ENCODE results near the gene DLGAP3. TPM values are rescaled to one million over a fixed set of nuclear protein-coding genes. Genes with fewer than 3 reads are reported as not detected.

DLGAP3 gene
- under 1 TPM in 5 of 6 donors, not detected in 1; under 0.01 to 0.57 (median 0.30) TPM for total RNA-seq

- Histone ChIP-seq H3K9me3 (no peaks in the 10 kb centered on the region), H3K36me3 (no peaks in the 10 kb centered on the region), H3K27ac (no peak within 1 kb of the TSS), H3K27me3 (peaks cover 0 to 44% (median 26%) of the 10 kb centered on the region in 4 donors), H3K4me1 (peaks cover 13 to 22% (median 14%) of the 10 kb centered on the region in 4 donors), H3K4me3 (peak within 1 kb of the TSS; percentile 38 to 51 (median 46))
- DNase-seq (peak in 1 of 2 donors; percentile 83), ATAC-seq (ENCODE audit: low FRiP score in 2 of 2) (no peak)
- TF ChIP-seq POLR2AphosphoS5 (IDR thresholded peaks at IDR 0.05) (no peak), POLR2A (IDR thresholded peaks at IDR 0.05) (no peak), EP300 (IDR thresholded peaks at IDR 0.05) (no peak), CTCF (IDR thresholded peaks at IDR 0.05) (no peak)
- WGBS, 2 donors: 0 to 3% methylated on average over 7 to 10 of the region's 50 CpGs
These were observed at the start of gene DLGAP3 for GRCh38 chr1:34929497-34929852. TSS of gene DLGAP3 (minus strand) at chr1:34929650. CDS start at chr1:34905383, 24,267 bp downstream.

GRCh38 chr1:34978921-34979320 lies 49.5 kb upstream of the DLGAP3 start:
- DNase-seq (no peak), ATAC-seq (ENCODE audit: low FRiP score in 2 of 2) (no peak)
- Histone ChIP-seq H3K27ac (no peak overlapping the region), H3K27me3 (no peaks in the 10 kb centered on the region), H3K4me1 (peaks cover 12 to 14% (median 13%) of the 10 kb centered on the region in 4 donors), H3K36me3 (peaks cover 0 to 26% (median 7%) of the 10 kb centered on the region in 4 donors), H3K4me3 (no peak overlapping the region), H3K9me3 (no peaks in the 10 kb centered on the region)
- TF ChIP-seq POLR2A (IDR thresholded peaks at IDR 0.05) (no peak), CTCF (IDR thresholded peaks at IDR 0.05) (no peak), POLR2AphosphoS5 (IDR thresholded peaks at IDR 0.05) (no peak), EP300 (IDR thresholded peaks at IDR 0.05) (no peak)
- 76 to 85% methylated on average over 5 to 6 of the region's 6 CpGs for WGBS, 2 donors

- ATAC-seq (ENCODE audit: low FRiP score in 2 of 2) (no peak), DNase-seq (no peak)
- no peak overlapping the region for H3K27ac ChIP-seq
- no peak overlapping the region for H3K4me3 ChIP-seq
- H3K36me3 ChIP-seq: peaks cover 0 to 26% (median 7%) of the 10 kb centered on the region in 4 donors
- H3K9me3 ChIP-seq: no peaks in the 10 kb centered on the region
- TF ChIP-seq POLR2A (IDR thresholded peaks at IDR 0.05) (no peak), CTCF (IDR thresholded peaks at IDR 0.05) (no peak), POLR2AphosphoS5 (IDR thresholded peaks at IDR 0.05) (no peak), EP300 (IDR thresholded peaks at IDR 0.05) (no peak)
- 75 to 92% methylated on average over 2 of the region's 2 CpGs for WGBS, 2 donors
- peaks cover 2 to 3% (median 3%) of the 10 kb centered on the region in 4 donors for H3K4me1 ChIP-seq
- H3K27me3 ChIP-seq: no peaks in the 10 kb centered on the region
These were observed 48.4 kb upstream of the DLGAP3 start for GRCh38 chr1:34977858-34978257.

GRCh38 chr1:34977210-34977471 lies 47.7 kb upstream of the DLGAP3 start:
- Histone ChIP-seq H3K27me3 (no peaks in the 10 kb centered on the region), H3K27ac (no peak overlapping the region), H3K4me1 (no peaks in the 10 kb centered on the region), H3K36me3 (peaks cover 0 to 26% (median 7%) of the 10 kb centered on the region in 4 donors), H3K4me3 (no peak overlapping the region), H3K9me3 (no peaks in the 10 kb centered on the region)
- TF ChIP-seq POLR2A (IDR thresholded peaks at IDR 0.05) (no peak), CTCF (IDR thresholded peaks at IDR 0.05) (no peak), POLR2AphosphoS5 (IDR thresholded peaks at IDR 0.05) (no peak), EP300 (IDR thresholded peaks at IDR 0.05) (no peak)
- 92 to 96% methylated on average over 13 of the region's 13 CpGs for WGBS, 2 donors
- ATAC-seq (ENCODE audit: low FRiP score in 2 of 2) (peak in 1 of 2 donors; percentile 15), DNase-seq (no peak)

Measured in upper lobe of left lung (tissue), 6 donors.